ENCODE results near the gene FGF14.

FGF14 gene

DNA sequence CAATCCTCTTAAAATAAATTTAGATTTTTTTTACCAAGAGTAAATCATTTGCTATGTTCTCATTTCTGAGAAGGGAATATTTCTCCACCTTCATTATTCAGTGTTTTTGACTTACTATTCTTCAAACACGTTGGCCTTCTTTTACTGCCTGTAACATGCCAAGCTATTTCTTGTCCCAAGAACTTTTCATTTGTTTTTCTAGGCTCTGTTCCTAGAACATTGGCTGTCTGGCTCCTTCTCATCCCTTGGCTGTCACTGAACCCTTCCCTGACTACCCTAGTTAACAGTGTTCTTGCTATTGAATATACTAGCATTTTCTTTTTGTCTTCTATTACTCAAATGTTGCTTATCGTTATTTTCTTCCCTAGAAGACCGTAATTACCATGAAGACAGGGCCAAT, 701.2 kb downstream of the FGF14 start:
- H3K4me3 ChIP-seq (replicated peaks; ENCODE audit: low read depth, low read length): no peak overlapping the region
- peak; percentile 52 for DNase-seq (ENCODE audit: low read depth)
- TF ChIP-seq, protein P1, sequence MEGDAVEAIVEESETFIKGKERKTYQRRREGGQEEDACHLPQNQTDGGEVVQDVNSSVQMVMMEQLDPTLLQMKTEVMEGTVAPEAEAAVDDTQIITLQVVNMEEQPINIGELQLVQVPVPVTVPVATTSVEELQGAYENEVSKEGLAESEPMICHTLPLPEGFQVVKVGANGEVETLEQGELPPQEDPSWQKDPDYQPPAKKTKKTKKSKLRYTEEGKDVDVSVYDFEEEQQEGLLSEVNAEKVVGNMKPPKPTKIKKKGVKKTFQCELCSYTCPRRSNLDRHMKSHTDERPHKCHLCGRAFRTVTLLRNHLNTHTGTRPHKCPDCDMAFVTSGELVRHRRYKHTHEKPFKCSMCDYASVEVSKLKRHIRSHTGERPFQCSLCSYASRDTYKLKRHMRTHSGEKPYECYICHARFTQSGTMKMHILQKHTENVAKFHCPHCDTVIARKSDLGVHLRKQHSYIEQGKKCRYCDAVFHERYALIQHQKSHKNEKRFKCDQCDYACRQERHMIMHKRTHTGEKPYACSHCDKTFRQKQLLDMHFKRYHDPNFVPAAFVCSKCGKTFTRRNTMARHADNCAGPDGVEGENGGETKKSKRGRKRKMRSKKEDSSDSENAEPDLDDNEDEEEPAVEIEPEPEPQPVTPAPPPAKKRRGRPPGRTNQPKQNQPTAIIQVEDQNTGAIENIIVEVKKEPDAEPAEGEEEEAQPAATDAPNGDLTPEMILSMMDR (IDR thresholded peaks at IDR 0.05; ENCODE audit: low read length, missing control alignments): no peak

DNA sequence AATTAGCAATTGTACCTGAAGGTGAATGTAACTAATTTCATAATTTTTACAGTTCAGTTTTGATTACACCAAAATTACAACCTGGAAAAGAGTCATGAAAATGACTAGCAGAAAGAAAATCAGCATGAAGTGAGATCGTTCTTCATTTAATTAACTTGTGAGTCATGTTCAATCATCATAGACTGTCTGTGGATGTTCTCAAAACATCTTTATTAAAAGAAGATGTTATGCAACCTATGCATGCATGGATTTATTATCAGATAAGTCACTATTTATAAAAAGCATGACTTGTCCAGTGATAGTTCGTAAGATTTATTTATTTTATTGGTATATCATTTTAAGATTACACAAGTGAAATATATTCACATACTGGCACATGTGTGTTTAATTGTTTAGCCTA, 703.4 kb downstream of the FGF14 start:
- TF ChIP-seq, protein P1 (IDR thresholded peaks at IDR 0.05; ENCODE audit: low read length, missing control alignments): no peak
- no peak for DNase-seq (ENCODE audit: low read depth)
- H3K4me3 ChIP-seq (replicated peaks; ENCODE audit: low read depth, low read length): no peak overlapping the region

DNA sequence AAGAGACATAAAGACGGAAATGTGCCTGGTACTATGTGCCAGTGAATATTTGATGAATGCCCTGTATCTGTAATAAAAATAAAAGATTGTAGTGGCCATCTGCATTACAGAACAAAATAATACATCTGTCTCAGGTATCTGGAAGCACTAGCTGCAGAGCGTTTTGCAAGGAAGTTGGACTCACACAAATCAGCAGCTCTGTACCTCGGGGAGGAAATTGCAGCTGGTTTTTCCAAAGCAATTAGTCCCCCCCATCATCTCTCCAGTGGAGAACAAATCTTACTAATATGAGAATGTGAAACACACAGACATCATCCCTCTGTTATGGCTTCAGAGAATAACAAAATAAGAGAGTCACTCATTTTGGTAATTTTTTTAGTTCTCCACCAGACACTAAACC, 704.1 kb downstream of the FGF14 start:
- TF ChIP-seq, protein P1 (IDR thresholded peaks at IDR 0.05; ENCODE audit: low read length, missing control alignments): no peak
- no peak for DNase-seq (ENCODE audit: low read depth)
- H3K4me3 ChIP-seq (replicated peaks; ENCODE audit: low read depth, low read length): no peak overlapping the region

DNA sequence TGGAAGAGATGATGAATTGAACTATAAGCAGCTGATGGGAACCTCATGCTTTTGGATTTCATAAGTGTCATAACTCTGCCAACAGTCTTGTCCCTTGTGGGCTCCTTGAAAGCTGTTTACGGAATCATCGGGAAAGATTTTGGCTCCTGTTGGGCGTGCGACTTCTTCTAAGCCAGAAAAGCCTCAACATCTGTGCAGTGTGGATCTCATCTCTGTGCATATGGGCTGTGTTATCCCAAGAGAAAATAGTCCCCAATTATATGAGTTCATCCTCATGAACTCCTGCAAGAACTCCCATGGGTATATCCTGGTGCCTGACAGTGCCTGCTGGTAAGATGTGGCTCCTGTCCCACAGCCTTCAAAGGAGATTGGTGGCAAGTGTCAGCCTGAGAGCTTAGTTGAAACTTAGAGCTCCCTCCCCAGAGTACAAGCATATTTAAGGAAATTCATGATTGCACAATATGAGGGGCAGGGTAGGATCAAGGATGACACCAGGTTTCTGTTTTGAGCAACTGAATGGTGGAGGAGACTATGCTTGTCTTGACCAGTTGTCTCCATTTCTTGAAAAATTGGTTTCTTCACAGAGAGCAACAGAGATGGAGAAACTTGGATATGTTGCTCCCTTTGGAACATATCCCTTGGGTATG, 705.9 kb downstream of the FGF14 start:
- TF ChIP-seq, protein P1 (IDR thresholded peaks at IDR 0.05; ENCODE audit: low read length, missing control alignments): no peak
- DNase-seq (ENCODE audit: low read depth): no peak

DNA sequence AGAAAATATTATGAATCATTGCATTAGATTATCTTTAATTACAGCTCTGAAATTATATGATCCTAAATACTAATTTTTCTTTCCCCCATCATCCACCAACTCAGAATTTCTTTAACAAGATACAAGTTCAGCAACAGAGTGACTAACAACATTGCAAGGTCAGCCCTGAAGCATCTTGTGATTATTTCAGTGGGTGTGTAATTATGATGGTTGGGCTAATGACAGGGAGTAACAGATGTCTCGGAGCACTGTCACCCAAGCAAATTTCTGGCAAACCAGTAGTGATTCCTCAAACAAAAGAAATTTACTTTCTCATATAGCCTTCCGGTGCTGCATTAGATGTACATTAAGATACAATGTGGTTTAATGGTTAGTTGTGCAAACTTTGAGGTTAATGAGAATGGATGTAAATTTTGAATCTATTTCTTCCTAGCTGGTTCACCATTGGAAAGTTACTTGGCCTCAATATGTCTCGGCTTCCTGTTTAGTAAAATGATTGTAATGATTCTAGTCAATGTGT, 710.4 kb downstream of the FGF14 start:
- TF ChIP-seq, protein P1 (IDR thresholded peaks at IDR 0.05; ENCODE audit: low read length, missing control alignments): no peak
- no peak for DNase-seq (ENCODE audit: low read depth)
- H3K4me3 ChIP-seq (replicated peaks; ENCODE audit: low read depth, low read length): no peak overlapping the region

More for the DNA sequence above, 705.9 kb downstream of the FGF14 start:
- H3K4me3 ChIP-seq (replicated peaks; ENCODE audit: low read depth, low read length): no peak overlapping the region

DNA sequence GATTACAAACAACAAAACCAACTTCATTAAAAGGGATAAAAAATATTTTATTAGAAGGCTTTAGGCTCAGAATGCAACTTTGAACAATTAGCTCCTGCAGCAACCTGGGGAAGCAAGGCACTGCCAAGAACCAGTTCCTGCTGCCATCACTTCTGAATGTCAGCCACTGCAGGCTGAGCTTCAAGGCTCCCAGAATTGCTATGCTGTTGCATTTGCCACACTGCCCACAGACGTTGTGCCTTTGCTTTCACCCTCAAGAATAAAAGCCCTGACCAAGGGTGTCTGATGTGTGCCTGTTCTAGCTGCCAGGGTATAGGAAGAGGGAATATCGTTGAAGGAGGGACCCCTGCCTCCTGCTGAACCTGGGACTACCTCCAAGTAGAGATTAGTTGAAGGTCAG, 711.0 kb downstream of the FGF14 start:
- H3K4me3 ChIP-seq (replicated peaks; ENCODE audit: low read depth, low read length): no peak overlapping the region
- TF ChIP-seq, protein P1 (IDR thresholded peaks at IDR 0.05; ENCODE audit: low read length, missing control alignments): no peak
- no peak for DNase-seq (ENCODE audit: low read depth)

DNA sequence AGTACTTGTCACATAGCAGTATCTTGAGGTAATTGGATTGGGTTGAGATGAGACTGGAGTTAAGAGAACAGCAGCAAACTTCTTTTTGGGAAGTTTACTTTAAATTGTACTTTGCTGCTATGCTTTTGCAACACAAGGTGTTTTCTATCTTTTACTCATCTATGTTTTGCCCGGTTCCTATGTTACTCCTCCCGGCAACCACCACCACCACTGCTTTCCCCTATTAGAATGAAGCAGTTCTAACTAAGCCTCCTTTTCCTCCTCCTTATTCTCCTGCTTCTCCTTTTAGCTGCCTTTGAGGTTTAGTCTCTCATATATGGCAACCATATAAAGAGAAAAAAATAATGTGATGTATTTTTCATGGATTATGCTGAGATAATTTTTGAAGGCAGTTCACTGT, 715.8 kb downstream of the FGF14 start:
- TF ChIP-seq, protein P1 (IDR thresholded peaks at IDR 0.05; ENCODE audit: low read length, missing control alignments): no peak
- H3K4me3 ChIP-seq (replicated peaks; ENCODE audit: low read depth, low read length): no peak overlapping the region
- no peak for DNase-seq (ENCODE audit: low read depth)
